Smooth muscle cell (in vitro differentiated cells): Measurements from ENCODE around the gene ANKS3. TPM values are rescaled to one million over a fixed set of nuclear protein-coding genes. Genes with fewer than 3 reads are reported as not detected.

ENCODE experiments used
- DNase-seq: peaks from one replicate; lab custom pipeline; 2025; ENCODE audit not compliant: unreplicated experiment; lab: John Stamatoyannopoulos, UW
- H2AFZ ChIP-seq: fragments of 200-600 bp; sonication (generic); 2 replicates; pipeline ENCODE4 v1.6.0; 2016; ENCODE audit warnings: antibody characterized with exemption, low read depth, mild to moderate bottlenecking
- H3F3A ChIP-seq: fragments of 200-600 bp; sonication (generic); 2 replicates; pipeline ENCODE4 v1.6.0; 2017; ENCODE audit warnings: antibody characterized with exemption, low read depth
- H3K27ac ChIP-seq: fragments of 200-600 bp; sonication (generic); 2 replicates; pipeline ENCODE4 v1.5.1; 2016; ENCODE audit warnings: low read depth, mild to moderate bottlenecking
- H3K27me3 ChIP-seq: fragments of 200-600 bp; sonication (generic); 2 replicates; pipeline ENCODE4 v1.6.1; 2016; ENCODE audit warnings: low read depth, mild to moderate bottlenecking
- H3K36me3 ChIP-seq: fragments of 200-600 bp; sonication (generic); 2 replicates; pipeline ENCODE4 v1.5.1; 2016; ENCODE audit warnings: low read depth
- H3K4me1 ChIP-seq: fragments of 200-600 bp; sonication (generic); 2 replicates; pipeline ENCODE4 v1.5.1; 2016; ENCODE audit warnings: low read depth
- H3K4me2 ChIP-seq: fragments of 200-600 bp; sonication (generic); 2 replicates; pipeline ENCODE4 v1.6.0; 2016; ENCODE audit warnings: mild to moderate bottlenecking
- H3K4me3 ChIP-seq: fragments of 200-600 bp; sonication (generic); 2 replicates; pipeline ENCODE4 v1.5.1; 2016; ENCODE audit warnings: mild to moderate bottlenecking
- H3K79me2 ChIP-seq: fragments of 200-600 bp; sonication (generic); 2 replicates; pipeline ENCODE4 v1.6.0; 2016; ENCODE audit warnings: low read depth, mild to moderate bottlenecking
- H3K9ac ChIP-seq: fragments of 200-600 bp; sonication (generic); 2 replicates; pipeline ENCODE4 v1.6.0; 2016; ENCODE audit warnings: low read depth
- H3K9me3 ChIP-seq: fragments of 200-600 bp; sonication (generic); replicated peaks from 2 replicates; pipeline ENCODE4 v1.5.1; 2016; ENCODE audit warnings: low read depth
- H4K20me1 ChIP-seq: fragments of 200-600 bp; sonication (generic); 2 replicates; pipeline ENCODE4 v1.6.0; 2016; ENCODE audit warnings: low read depth
- WGBS: methylation state at CpG from one replicate; pipeline ENCODE4 v1.1.7; 2016; ENCODE audit warnings: low lambda C conversion rate; 5-methylcytosine and 5-hydroxymethylcytosine counted together
- polyA plus RNA-seq: library from polyadenylated mRNA; unstranded; fragments of >200 nt; fragmentation: Nextera tagmentation; extraction: Ambion mirVana; gene quantifications from 2 replicates; pipeline ENCODE4 v1.2.1, GENCODE V29; 2016
- total RNA-seq: library from RNA; depleted of rRNA; stranded (reverse); fragments of >200 nt; gene quantifications from 2 replicates; pipeline ENCODE4 v1.2.3, GENCODE V29; 2014
- TF ChIP-seq, protein P1 (sequence below): fragments of 200-600 bp; sonication (generic); IDR thresholded peaks from 2 replicates; pipeline ENCODE4 v1.5.1; 2017; ENCODE audit warnings: borderline replicate concordance, mild to moderate bottlenecking, antibody characterized with exemption; ENCODE audit not compliant: insufficient read depth, poor library complexity, severe bottlenecking

Gene ANKS3
- total and polyA plus RNA-seq, 2 experiments from 2014 or later, result 15.3 to 15.6 TPM

- Histone ChIP-seq H3K4me2 (no peak overlapping the region), H3K36me3 (no peaks in the 10 kb centered on the region), H3K79me2 (no peaks in the 10 kb centered on the region), H3K4me3 (no peak overlapping the region), H3F3A (no peaks in the 10 kb centered on the region), H3K9ac (no peak overlapping the region), H3K27ac (no peak overlapping the region), H2AFZ (no peak overlapping the region), H3K9me3 (no peaks in the 10 kb centered on the region), H4K20me1 (peaks cover 6% of the 10 kb centered on the region), H3K27me3 (no peaks in the 10 kb centered on the region), H3K4me1 (no peaks in the 10 kb centered on the region)
- DNase-seq, result no peak
- 94% methylated on average over 27 of the region's 27 CpGs for WGBS
- TF ChIP-seq, protein P1, sequence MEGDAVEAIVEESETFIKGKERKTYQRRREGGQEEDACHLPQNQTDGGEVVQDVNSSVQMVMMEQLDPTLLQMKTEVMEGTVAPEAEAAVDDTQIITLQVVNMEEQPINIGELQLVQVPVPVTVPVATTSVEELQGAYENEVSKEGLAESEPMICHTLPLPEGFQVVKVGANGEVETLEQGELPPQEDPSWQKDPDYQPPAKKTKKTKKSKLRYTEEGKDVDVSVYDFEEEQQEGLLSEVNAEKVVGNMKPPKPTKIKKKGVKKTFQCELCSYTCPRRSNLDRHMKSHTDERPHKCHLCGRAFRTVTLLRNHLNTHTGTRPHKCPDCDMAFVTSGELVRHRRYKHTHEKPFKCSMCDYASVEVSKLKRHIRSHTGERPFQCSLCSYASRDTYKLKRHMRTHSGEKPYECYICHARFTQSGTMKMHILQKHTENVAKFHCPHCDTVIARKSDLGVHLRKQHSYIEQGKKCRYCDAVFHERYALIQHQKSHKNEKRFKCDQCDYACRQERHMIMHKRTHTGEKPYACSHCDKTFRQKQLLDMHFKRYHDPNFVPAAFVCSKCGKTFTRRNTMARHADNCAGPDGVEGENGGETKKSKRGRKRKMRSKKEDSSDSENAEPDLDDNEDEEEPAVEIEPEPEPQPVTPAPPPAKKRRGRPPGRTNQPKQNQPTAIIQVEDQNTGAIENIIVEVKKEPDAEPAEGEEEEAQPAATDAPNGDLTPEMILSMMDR, result no peak
These were observed 47.4 kb downstream of the ANKS3 start for GRCh38 chr16:4686497-4687210.

GRCh38 chr16:4685776-4686496 lies 48.1 kb downstream of the ANKS3 start:
- TF ChIP-seq, protein P1, result no peak
- no peak overlapping the region for H2AFZ ChIP-seq
- H3K27me3 ChIP-seq, result no peaks in the 10 kb centered on the region
- H3K79me2 ChIP-seq, result no peaks in the 10 kb centered on the region
- H3K4me1 ChIP-seq, result no peaks in the 10 kb centered on the region
- no peak overlapping the region for H3K4me2 ChIP-seq
- no peak overlapping the region for H3K27ac ChIP-seq
- H3K4me3 ChIP-seq, result no peak overlapping the region
- DNase-seq, result no peak
- no peaks in the 10 kb centered on the region for H3F3A ChIP-seq
- peaks cover 8% of the 10 kb centered on the region for H4K20me1 ChIP-seq
- no peaks in the 10 kb centered on the region for H3K9me3 ChIP-seq
- 96% methylated on average over 38 of the region's 38 CpGs for WGBS
- H3K36me3 ChIP-seq, result no peaks in the 10 kb centered on the region
- no peak overlapping the region for H3K9ac ChIP-seq

- Histone ChIP-seq H3K4me2 (no peak overlapping the region), H3K27ac (no peak overlapping the region), H3F3A (no peaks in the 10 kb centered on the region), H3K4me1 (no peaks in the 10 kb centered on the region), H4K20me1 (peaks cover 14% of the 10 kb centered on the region), H3K9me3 (no peaks in the 10 kb centered on the region), H3K36me3 (no peaks in the 10 kb centered on the region), H3K9ac (no peak overlapping the region), H3K4me3 (no peak overlapping the region), H3K79me2 (no peaks in the 10 kb centered on the region), H3K27me3 (no peaks in the 10 kb centered on the region), H2AFZ (no peak overlapping the region)
- no peak for DNase-seq
- TF ChIP-seq, protein P1, result no peak
- WGBS, result 92% methylated on average over 13 of the region's 13 CpGs
These were observed 48.8 kb downstream of the ANKS3 start for GRCh38 chr16:4685292-4685691.

DNA sequence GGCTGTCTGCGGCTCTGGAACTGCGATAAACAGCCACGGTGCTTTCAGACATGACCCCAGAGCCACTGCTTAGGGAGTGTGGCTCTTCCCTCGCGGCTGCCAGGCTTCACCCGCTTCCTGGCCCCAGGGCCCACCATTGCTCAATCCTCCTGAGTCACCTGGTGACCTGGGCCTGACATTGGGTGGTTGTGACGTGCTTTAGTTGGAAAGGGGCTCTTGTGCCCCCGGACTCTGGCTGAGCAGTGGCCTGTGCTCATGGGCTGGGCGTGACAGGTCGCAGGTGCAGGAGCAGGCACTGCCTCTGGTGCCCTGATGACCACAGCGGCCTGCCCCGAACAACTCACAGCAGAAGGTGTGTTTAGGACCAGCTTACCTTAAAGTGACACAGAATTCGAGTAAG lies 49.3 kb downstream of the ANKS3 start:
- Histone ChIP-seq H3K27ac (no peak overlapping the region), H3K4me2 (no peak overlapping the region), H2AFZ (no peak overlapping the region), H3K79me2 (no peaks in the 10 kb centered on the region), H3F3A (no peaks in the 10 kb centered on the region), H3K27me3 (no peaks in the 10 kb centered on the region), H3K4me1 (no peaks in the 10 kb centered on the region), H3K9me3 (no peaks in the 10 kb centered on the region), H3K9ac (no peak overlapping the region), H4K20me1 (peaks cover 18% of the 10 kb centered on the region), H3K36me3 (no peaks in the 10 kb centered on the region), H3K4me3 (no peak overlapping the region)
- DNase-seq, result no peak
- TF ChIP-seq, protein P1, result no peak
- WGBS, result 93% methylated on average over 13 of the region's 13 CpGs
